SU-DHL-6 (cell line): Measurements from ENCODE around the gene MACF1.

Experiments used
- EZH2phosphoT487 ChIP-seq: fragments of 200-600 bp; sonication (generic), shearing (Covaris generic); conservative IDR thresholded peaks from 2 replicates; pipeline ENCODE4 v1.6.1; 2018; ENCODE audit warnings: mild to moderate bottlenecking, antibody characterized with exemption, low read length, moderate library complexity, mixed read lengths
- TF ChIP-seq, protein P1 (sequence below): fragments of 200-600 bp; sonication (generic); IDR thresholded peaks from one replicate; pipeline ENCODE4 v1.5.1; 2017; ENCODE audit warnings: antibody characterized with exemption, mild to moderate bottlenecking, low read length, moderate library complexity; ENCODE audit not compliant: insufficient read depth, poor library complexity, severe bottlenecking

DNA sequence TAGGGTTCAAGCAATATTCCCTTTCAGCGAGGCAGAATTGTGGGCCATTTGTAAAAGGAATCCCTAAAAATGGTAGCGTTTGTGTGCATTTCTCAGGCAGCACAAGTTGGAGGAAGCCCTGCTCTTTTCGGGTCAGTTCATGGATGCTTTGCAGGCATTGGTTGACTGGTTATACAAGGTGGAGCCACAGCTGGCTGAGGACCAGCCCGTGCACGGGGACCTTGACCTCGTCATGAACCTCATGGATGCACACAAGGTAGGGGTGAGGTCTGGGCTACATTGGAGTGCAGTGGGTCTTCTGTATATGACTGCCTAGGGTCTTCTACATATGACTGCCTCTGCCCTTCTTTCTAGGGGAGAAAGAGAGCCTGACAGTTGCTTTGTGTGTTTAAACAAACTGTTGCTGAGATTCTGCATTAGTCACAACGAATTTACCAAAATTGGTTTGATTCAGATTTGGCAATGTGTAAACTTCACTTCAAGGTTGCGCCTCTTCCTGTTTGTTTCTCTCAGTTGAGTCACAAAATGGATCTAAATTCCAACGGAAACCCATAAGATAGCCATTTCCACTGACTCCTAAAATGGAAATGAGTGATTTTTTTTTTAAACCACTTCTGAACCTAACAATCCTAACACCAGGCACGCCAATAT, 246.6 kb downstream of the MACF1 start:
- TF ChIP-seq, protein P1, sequence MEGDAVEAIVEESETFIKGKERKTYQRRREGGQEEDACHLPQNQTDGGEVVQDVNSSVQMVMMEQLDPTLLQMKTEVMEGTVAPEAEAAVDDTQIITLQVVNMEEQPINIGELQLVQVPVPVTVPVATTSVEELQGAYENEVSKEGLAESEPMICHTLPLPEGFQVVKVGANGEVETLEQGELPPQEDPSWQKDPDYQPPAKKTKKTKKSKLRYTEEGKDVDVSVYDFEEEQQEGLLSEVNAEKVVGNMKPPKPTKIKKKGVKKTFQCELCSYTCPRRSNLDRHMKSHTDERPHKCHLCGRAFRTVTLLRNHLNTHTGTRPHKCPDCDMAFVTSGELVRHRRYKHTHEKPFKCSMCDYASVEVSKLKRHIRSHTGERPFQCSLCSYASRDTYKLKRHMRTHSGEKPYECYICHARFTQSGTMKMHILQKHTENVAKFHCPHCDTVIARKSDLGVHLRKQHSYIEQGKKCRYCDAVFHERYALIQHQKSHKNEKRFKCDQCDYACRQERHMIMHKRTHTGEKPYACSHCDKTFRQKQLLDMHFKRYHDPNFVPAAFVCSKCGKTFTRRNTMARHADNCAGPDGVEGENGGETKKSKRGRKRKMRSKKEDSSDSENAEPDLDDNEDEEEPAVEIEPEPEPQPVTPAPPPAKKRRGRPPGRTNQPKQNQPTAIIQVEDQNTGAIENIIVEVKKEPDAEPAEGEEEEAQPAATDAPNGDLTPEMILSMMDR: no peak
- no peak for TF ChIP-seq EZH2phosphoT487
